Activated CD8-positive, alpha-beta T cell treated with anti-CD3 and anti-CD28 coated beads, Interleukin-2, amount 10 ng/mL, durations not matched to agents 7 days and 5 days (primary cell): ENCODE measurements around the gene USP1. TPM values are rescaled to one million over a fixed set of nuclear protein-coding genes. Genes with fewer than 3 reads are reported as not detected.

Source experiments
- ATAC-seq: fragments of 150-1000 bp; cut with Tn5 transposase; one replicate; pipeline ENCODE4 v1.10.0; 2021; ENCODE audit warnings: moderate library complexity
- CTCF ChIA-PET: fragments of 350-600 bp; sonication (Branson Sonifier 250); formaldehyde crosslinking; loops from one replicate; lab custom pipeline; 2021; ENCODE audit warnings: antibody characterized with exemption; lab: Charles Lee
- POLR2A ChIA-PET: fragments of 350-600 bp; sonication (Branson Sonifier 250); formaldehyde crosslinking; loops from one replicate; lab custom pipeline; 2021; ENCODE audit warnings: antibody characterized with exemption; lab: Charles Lee
- DNase-seq: peaks from one replicate; pipeline ENCODE4 v3.0.0-alpha.2; 2020
- H3K27ac Mint-ChIP-seq: one replicate; pipeline ENCODE4 v1.8.0; 2021; ENCODE audit warnings: mild to moderate bottlenecking, mixed read lengths
- H3K27me3 Mint-ChIP-seq: one replicate; pipeline ENCODE4 v1.8.0; 2021; ENCODE audit warnings: low read depth, mixed read lengths
- H3K36me3 Mint-ChIP-seq: one replicate; pipeline ENCODE4 v1.8.0; 2021; ENCODE audit warnings: low read depth, mixed read lengths
- H3K4me1 Mint-ChIP-seq: one replicate; pipeline ENCODE4 v1.8.0; 2021; ENCODE audit warnings: low read depth, mixed read lengths
- H3K4me3 Mint-ChIP-seq: one replicate; pipeline ENCODE4 v1.8.0; 2021; ENCODE audit warnings: mild to moderate bottlenecking, mixed read lengths
- H3K9me3 Mint-ChIP-seq: one replicate; pipeline ENCODE4 v1.8.0; 2022; ENCODE audit warnings: mixed read lengths; ENCODE audit not compliant: insufficient read depth
- total RNA-seq, 2 experiments: library from RNA; stranded (reverse); gene quantifications; one replicate each; pipeline ENCODE4 v1.2.3, GENCODE V29; 2021

The USP1 gene
- total RNA-seq, 2 experiments from 2014 or later, result 83.7 to 87.0 TPM

DNA sequence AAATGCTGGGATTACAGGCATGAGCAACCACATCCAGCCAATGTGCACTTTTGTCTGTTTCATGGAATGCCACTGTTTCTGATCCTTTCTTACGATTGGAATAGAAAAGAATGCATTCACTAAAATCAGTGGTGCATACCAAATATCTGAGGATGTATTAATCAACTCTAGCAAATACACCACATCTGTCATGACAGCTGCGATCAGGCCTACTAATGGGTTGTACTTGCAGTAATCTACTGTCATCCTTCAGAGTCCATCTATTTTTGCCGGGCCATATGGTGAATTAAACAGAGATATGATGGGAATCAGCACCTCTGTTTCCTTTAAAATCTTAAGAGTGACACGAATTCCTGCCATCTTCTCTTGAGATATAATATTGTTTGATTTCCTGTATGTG lies 8.5 kb upstream of the USP1 start:
- no peaks in the 10 kb centered on the region for H3K4me1 Mint-ChIP-seq
- H3K9me3 Mint-ChIP-seq, result no peaks in the 10 kb centered on the region
- POLR2A ChIA-PET, result no interaction called here
- H3K27ac Mint-ChIP-seq, result no peak overlapping the region
- H3K27me3 Mint-ChIP-seq, result peaks cover 3% of the 10 kb centered on the region
- H3K36me3 Mint-ChIP-seq, result no peaks in the 10 kb centered on the region
- DNase-seq, result no peak
- ATAC-seq, result no peak
- CTCF ChIA-PET, result no interaction called here
- no peak overlapping the region for H3K4me3 Mint-ChIP-seq

DNA sequence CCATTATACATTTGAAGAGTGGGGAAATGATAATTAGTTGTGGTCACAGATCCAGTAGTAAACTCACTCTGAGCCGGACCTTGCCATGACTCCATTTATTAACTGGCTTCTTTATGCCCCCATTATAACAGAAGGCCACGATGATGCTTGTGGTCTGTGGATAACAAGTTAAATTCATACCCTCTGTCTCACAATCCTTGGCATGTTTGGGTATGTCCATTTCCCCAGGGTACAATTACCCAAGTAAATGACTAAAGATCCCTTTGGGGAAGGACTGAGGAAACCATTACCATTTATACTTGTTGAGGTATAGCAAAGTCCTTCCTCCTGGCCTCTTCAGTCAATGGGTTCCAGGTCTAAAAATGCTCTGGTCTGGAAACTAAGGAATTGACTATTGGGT lies 7.3 kb upstream of the USP1 start:
- Mint-ChIP-seq H3K9me3 (no peaks in the 10 kb centered on the region), H3K27ac (no peak overlapping the region), H3K4me1 (no peaks in the 10 kb centered on the region), H3K36me3 (no peaks in the 10 kb centered on the region), H3K4me3 (no peak overlapping the region), H3K27me3 (peaks cover 3% of the 10 kb centered on the region)
- CTCF ChIA-PET, result no interaction called here
- POLR2A ChIA-PET, result no interaction called here
- DNase-seq (no peak), ATAC-seq (no peak)

DNA sequence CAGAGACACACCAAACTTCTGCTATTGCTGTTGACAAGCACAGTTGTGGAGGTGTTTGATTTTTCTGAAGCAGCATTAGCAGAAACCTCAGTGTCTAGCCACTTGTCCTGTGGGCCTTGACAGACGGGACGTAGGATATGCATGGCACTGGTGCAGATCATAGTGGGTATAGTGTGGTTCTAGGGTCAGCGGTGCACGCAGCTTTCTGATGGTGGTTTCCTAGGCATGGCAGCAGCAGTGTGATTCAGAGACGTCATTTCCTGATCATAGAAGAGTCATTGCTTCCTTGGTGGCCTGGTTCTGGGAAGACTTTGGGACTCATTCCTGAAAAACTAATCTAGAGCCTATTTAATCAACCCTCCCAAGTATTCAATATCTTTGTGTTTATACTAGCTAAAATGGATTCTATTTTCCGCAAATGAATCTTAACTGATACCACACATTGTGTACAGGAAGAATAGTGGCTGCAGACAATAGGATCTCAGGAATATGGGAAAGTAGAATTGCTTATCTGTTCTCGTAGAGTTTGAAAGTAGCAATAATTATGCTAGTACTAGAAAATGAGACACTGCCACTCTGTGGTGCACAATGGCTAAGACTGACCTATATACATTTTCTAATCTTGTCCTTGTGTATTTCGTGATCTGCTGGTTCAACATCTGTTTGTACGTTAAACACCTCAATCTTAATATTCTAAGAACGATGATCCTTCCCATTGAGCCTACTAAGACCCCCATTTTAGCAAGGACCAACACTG lies 2.8 kb upstream of the USP1 start:
- Mint-ChIP-seq H3K4me1 (peaks cover 6% of the 10 kb centered on the region), H3K27ac (no peak overlapping the region), H3K9me3 (no peaks in the 10 kb centered on the region), H3K27me3 (peaks cover 2% of the 10 kb centered on the region), H3K36me3 (peaks cover 19% of the 10 kb centered on the region), H3K4me3 (peak overlapping the region; percentile 28)
- DNase-seq (no peak), ATAC-seq (no peak)
- ChIA-PET CTCF (no interaction called here), POLR2A (no interaction called here)

DNA sequence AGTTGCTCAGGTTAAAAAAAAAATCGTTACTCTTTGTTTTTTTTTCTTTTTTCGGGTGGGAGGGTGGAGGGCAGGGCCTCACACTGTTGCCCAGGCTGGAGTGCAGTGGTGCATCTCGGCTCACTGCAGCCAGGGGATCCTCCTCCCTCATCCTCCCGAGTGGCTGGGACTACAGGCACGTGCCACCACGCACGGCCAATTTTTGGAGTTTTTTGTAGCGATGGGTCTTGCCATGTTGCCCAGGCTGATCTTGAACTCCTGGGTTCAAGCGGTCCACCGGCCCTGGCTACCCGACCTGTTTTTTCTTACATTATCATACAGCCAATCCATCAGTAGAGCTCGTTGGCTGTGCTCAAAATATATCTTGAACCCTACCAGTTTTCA lies 2.2 kb upstream of the USP1 start:
- Mint-ChIP-seq H3K4me3 (peak overlapping the region; percentile 28), H3K36me3 (peaks cover 19% of the 10 kb centered on the region), H3K9me3 (no peaks in the 10 kb centered on the region), H3K4me1 (peaks cover 11% of the 10 kb centered on the region), H3K27ac (no peak overlapping the region), H3K27me3 (peaks cover 2% of the 10 kb centered on the region)
- CTCF ChIA-PET, result interaction anchor here (1.5 kb wide), 1 partner anchor 259 kb away, joined by 8 read pairs; no protein-coding TSS in a partner anchor
- ATAC-seq (no peak), DNase-seq (no peak)
- POLR2A ChIA-PET, result no interaction called here

DNA sequence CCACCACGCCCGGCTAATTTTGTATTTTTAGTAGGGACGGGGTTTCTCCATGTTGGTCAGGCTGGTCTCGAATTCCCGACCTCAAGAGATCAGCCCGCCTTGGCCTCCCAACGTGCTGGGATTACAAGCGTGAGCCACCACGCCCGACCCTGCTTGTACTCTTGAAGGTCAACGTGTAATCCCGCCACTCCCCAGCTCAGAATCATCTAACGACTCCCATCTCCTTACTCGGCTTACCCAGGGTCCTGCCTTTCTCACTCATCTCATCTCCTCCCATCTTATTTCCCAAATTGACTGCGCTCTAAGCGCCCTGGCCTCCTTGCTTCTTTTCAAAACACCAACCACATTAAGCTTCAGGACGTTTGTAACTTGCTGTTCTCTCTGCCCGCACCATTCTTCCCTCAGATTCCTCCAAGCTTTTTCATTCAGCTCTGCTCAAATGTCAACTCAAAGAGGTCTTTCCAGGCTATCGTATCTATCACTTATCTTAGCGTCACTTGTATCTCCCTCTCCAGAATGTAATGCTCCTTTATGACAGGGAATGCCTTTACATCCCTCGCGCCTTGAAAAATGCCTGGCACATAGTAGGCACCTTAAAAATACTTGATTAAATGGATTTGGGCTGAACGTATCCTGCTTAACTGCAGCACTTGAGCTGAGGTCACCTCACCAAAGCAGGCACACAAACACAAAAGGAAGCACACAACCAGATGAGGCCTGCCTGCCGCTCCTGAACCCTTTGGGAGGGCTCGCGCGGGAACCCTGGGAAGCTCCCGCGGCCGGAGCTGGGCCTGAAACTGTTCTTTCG lies 1.4 kb upstream of the USP1 start:
- POLR2A ChIA-PET, result interaction anchor here (0.5 to 1.6 kb wide), 14 partner anchors 10 to 1195 kb away, joined by 3 to 11 read pairs (median 3); partner anchors contain the start of gene ATG4C
- ATAC-seq (no peak), DNase-seq (no peak)
- Mint-ChIP-seq H3K9me3 (no peaks in the 10 kb centered on the region), H3K36me3 (peaks cover 25% of the 10 kb centered on the region), H3K27ac (peak overlapping the region; percentile 98), H3K27me3 (peaks cover 2% of the 10 kb centered on the region), H3K4me3 (peak overlapping the region; percentile 95), H3K4me1 (peaks cover 17% of the 10 kb centered on the region)
- CTCF ChIA-PET, result interaction anchor here (0.8 to 1.5 kb wide), 3 partner anchors 10 to 346 kb away, joined by 3 to 8 read pairs (median 3); no protein-coding TSS in a partner anchor

DNA sequence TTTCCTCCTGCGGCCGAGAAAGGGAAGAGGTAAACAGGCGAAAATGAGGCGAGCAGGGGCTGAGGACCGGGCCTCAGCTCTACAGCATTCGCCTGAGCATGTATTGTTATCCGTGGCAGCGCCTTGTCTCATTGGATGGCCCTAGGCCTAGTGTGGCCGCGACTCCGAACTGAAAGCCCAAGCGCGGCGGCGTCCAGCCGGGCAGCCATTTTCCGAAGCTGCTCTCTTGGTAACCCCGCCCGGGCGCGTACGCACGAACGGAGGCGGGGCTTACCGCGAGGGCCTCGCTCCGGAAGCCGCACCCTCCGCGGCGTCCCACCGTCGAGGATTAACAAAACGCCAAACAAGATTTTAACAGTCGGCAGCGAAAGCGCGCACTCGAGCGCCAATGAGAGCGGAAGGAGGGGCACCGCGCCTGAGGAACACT lies 797 bp upstream of the USP1 start:
- Mint-ChIP-seq H3K4me1 (peaks cover 23% of the 10 kb centered on the region), H3K4me3 (peak overlapping the region; percentile 95), H3K9me3 (no peaks in the 10 kb centered on the region), H3K36me3 (peaks cover 31% of the 10 kb centered on the region), H3K27me3 (peaks cover 2% of the 10 kb centered on the region), H3K27ac (peak overlapping the region; percentile 98)
- POLR2A ChIA-PET, result interaction anchor here (0.5 to 1.6 kb wide), 17 partner anchors 9 to 1195 kb away, joined by 3 to 11 read pairs (median 3); partner anchors contain the start of gene ATG4C
- DNase-seq (no peak), ATAC-seq (no peak)
- CTCF ChIA-PET, result interaction anchor here (0.8 to 1.5 kb wide), 3 partner anchors 11 to 346 kb away, joined by 3 to 8 read pairs (median 3); no protein-coding TSS in a partner anchor

DNA sequence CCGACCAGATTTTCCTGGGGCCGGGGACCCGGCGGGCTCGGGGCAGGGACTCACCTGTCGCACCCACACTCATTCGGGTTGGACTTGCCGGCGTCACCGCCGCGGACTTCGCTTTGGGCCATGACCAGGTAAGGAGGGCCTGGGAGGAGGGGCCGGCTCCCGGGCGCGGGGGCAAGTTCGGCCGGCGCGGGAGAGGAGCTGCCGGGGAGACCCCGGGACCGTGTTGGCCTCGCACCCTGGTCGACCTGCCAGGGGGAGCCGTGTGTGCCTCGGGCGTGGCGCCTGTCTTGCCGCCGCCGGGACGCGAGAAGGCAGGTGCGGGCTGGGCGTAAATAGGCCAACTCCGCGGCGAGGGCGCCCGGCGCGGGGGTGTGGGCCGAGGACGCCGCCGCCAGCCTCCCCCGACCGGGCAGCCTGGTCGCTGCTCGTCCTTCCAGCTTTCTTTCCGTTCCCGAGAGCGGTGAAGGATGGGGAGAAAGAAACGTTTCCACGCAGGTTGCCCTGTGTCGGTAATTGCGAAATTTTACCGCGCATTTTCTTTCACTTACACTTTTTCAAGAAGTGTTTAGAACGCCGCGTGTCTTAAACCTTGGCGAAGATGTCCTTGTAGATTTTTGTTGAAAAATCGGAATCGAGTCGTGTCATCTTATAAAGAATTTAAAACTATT lies 558 bp downstream of the USP1 start:
- POLR2A ChIA-PET, result interaction anchor here (0.9 to 1.2 kb wide), 2 partner anchors 10 to 347 kb away, joined by 3 to 4 read pairs; partner anchors contain the start of gene ATG4C
- no peaks in the 10 kb centered on the region for H3K27me3 Mint-ChIP-seq
- ATAC-seq (no peak), DNase-seq (no peak)
- CTCF ChIA-PET, result interaction anchor here (1.2 kb wide), 1 partner anchor 10 kb away, joined by 4 read pairs; no protein-coding TSS in a partner anchor
- H3K9me3 Mint-ChIP-seq, result no peaks in the 10 kb centered on the region
- peak overlapping the region; percentile 98 for H3K27ac Mint-ChIP-seq
- peak overlapping the region; percentile 95 for H3K4me3 Mint-ChIP-seq
- peaks cover 43% of the 10 kb centered on the region for H3K36me3 Mint-ChIP-seq
- H3K4me1 Mint-ChIP-seq, result peaks cover 34% of the 10 kb centered on the region

DNA sequence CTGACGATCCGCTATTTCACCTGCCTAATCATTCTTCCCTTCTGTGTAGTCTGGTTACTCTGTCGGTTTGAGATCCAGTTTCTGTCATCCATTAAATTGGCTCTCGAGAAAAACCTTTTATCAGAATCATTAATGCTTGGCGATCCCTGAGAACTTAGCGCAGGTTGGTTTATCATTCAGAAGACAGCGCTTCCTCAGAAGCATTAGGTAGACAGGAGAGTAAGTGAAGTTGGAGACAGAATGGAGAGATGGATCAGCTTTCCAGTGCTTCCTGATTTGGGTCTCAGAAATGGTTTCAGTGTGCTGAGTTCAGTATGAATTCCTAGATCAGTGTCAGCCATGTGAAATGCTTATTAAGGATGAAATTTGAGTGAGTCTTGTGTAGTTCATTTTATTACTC lies 1.3 kb downstream of the USP1 start:
- H3K9me3 Mint-ChIP-seq, result no peaks in the 10 kb centered on the region
- H3K27ac Mint-ChIP-seq, result peak overlapping the region; percentile 88
- no peaks in the 10 kb centered on the region for H3K27me3 Mint-ChIP-seq
- peaks cover 43% of the 10 kb centered on the region for H3K36me3 Mint-ChIP-seq
- H3K4me3 Mint-ChIP-seq, result peak overlapping the region; percentile 95
- ChIA-PET CTCF (interaction anchor here (1.2 kb wide), 1 partner anchor 9 kb away, joined by 4 read pairs; no protein-coding TSS in a partner anchor), POLR2A (interaction anchor here (0.9 to 1.2 kb wide), 2 partner anchors 9 to 346 kb away, joined by 3 to 4 read pairs; partner anchors contain the start of gene ATG4C)
- no peak for DNase-seq
- no peak for ATAC-seq
- peaks cover 34% of the 10 kb centered on the region for H3K4me1 Mint-ChIP-seq

DNA sequence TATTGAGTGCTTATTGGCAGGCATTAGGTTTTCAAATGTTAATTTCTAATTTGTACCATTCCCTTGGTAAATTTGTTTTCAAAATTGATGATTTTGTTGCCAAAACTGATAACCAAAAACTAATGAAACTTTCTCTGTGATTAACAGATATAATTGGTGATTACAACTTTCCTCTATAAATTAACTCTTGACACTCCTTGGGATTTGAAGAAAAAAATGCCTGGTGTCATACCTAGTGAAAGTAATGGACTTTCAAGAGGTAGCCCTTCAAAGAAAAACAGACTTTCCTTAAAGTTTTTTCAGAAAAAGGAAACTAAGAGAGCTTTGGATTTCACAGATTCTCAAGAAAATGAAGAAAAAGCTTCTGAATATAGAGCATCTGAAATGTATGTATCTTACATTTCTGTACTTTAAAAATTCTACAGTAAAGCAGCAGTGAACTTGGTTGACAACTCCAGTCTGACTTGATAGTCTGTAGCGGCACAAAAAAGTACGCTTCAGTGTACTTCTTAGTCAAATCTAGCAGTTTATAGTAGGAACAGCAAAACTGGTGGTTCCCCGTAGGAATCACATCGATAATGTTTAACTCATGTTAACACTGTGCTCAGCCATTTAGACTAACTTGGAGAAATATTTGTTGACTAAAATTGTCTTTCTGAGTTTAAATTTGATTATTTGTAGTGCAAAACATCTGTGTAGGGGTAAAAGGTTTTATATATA lies 3.0 kb downstream of the USP1 start:
- Mint-ChIP-seq H3K27ac (peak overlapping the region; percentile 11), H3K4me3 (peak overlapping the region; percentile 95), H3K9me3 (no peaks in the 10 kb centered on the region), H3K4me1 (peaks cover 39% of the 10 kb centered on the region), H3K36me3 (peaks cover 52% of the 10 kb centered on the region), H3K27me3 (no peaks in the 10 kb centered on the region)
- ChIA-PET CTCF (interaction anchor here (1.1 to 1.2 kb wide), 2 partner anchors 9 to 1397 kb away, joined by 3 to 6 read pairs; no protein-coding TSS in a partner anchor), POLR2A (interaction anchor here (0.7 kb wide), 1 partner anchor 158 kb away, joined by 3 read pairs; no protein-coding TSS in a partner anchor)
- ATAC-seq (no peak), DNase-seq (no peak)

DNA sequence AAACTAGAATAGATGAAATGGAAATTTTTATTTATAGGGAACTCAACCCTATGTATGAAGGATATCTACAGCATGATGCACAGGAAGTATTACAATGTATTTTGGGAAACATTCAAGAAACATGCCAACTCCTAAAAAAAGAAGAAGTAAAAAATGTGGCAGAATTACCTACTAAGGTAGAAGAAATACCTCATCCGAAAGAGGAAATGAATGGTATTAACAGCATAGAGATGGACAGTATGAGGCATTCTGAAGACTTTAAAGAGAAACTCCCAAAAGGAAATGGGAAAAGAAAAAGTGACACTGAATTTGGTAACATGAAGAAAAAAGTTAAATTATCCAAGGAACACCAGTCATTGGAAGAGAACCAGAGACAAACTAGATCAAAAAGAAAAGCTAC lies 7.9 kb downstream of the USP1 start:
- H3K27ac Mint-ChIP-seq, result no peak overlapping the region
- CTCF ChIA-PET, result no interaction called here
- no peaks in the 10 kb centered on the region for H3K27me3 Mint-ChIP-seq
- H3K4me3 Mint-ChIP-seq, result no peak overlapping the region
- no peaks in the 10 kb centered on the region for H3K9me3 Mint-ChIP-seq
- peaks cover 52% of the 10 kb centered on the region for H3K4me1 Mint-ChIP-seq
- DNase-seq (no peak), ATAC-seq (no peak)
- H3K36me3 Mint-ChIP-seq, result peaks cover 72% of the 10 kb centered on the region
- POLR2A ChIA-PET, result no interaction called here
